SIG-M5 (cell line): ENCODE data around the gene SPTBN4.
"Not testable (repeated sequence)": the region's sequence is repeated elsewhere in the genome, so short reads cannot be mapped to it uniquely, and the experiment has no call there.

ENCODE experiments used
- DNase-seq: peaks from one replicate; lab custom pipeline; 2025; lab: John Stamatoyannopoulos, UW

Gene SPTBN4

DNA sequence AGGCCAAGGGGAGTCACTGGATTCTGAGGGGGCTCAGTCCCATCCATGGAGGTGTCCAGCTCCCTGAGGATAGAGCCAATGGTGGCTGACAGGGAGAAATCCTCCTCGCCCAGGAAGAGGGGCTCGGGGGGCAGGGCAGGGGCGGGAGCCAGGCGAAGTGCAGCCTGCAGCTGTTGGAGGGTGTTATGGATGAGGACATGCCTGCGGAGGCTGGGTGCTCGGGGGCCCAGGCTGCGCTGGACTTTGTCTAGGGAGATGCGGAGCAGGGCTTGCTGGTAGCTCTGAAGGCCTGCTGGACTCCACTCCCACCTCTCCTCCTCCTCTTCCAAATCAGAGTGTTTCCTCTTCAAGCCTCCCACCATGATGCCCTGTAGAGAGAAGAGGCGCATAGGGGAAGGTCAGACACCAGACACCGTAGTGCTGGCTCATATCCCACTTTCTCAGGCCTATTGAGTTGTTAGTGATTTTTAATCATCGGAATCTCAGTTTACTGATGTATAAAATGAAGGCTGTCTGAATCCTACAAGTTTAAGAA is 25.0 kb upstream of the SPTBN4 start:
- no peak for DNase-seq

GRCh38 chr19:40442328-40443130 is 24.3 kb upstream of the SPTBN4 start:
- no peak for DNase-seq

DNA sequence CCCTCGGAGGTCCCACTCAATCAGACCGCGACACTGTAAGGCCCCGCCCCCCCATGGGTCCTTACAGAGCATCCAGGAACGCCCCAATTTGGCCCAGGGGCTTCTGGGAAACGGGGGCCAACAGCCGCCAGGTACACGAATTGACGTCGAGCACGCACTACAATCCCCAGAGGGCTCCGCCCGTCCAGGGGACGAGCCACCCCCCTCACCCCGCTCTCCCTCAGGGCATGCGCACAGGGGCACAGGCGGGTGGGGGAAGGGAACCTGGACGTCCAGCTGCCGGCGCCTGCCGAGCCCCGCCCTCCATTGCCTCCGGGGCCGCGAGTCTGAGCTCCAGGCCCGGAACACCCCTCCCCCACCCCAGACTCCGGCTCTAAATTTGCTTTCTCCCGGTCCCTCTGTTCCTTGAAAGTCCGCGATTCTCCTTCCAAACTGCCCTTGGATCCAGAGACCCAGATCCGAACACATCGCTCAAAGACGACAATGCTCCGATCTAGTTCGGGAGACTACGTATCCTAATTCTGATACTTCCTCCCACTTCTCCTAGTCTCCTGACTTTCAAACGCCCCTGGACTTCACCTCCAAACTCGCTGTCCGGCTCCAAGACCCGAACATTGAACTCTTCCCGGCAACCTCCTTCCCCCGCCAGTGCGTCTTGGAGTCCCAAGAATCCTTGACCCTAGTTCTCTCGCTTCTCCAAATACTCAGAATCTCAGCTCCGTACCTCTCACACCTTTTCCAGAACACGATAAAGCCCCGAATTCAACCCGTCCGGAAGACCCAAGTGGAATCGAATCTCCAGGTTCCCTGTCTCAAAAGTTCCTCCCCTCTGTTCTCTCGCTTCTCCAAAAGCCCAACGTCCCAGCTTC is 23.4 kb upstream of the SPTBN4 start:
- DNase-seq = peak; percentile 89

DNA sequence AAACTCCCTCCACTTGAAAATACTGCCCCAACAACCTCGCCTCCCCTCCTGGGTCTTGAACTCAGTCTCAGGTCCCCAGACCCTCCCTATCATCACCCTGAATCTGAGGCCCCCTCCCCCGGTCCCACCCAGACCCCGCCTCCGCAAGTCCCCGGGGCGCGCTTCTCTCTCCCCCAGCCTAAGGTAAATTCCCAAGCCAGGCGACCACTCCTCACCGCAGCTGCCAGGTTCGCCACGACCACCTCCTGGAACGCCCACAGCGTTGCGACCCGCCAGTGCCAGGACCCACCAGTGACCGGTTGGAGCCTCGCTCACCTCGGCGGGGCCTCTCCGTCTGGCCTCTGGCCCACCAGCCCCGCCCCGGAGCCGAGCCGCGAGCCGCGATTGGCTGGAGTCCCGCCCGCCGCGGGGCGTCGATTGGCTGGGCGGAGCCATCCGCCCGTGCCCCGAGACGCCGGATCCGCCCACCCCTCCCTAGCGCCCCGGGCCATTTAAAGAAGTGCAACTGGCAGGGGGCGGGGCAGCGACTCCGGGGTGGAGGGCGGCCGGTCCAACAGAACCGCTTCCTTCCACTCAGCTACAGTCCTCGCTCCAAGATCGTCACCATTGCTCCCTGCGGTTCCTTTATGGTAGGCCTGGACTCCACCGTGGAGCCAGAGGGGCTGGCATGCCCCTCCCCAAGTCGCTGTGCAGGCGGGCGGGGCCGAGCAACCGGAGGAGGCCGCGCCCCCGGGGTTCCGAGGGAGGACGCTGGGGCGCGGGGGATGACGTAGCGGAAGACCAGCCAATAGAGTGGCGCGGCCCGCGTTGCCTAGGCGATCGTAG is 22.6 kb upstream of the SPTBN4 start, which contains the start of gene SERTAD3:
SERTAD3 (minus strand) TSS at position 336 of the 825 bp plus-strand sequence. CDS start 2,255 bp downstream, outside the sequence.
- peak; percentile 63 for DNase-seq

GRCh38 chr19:40444825-40445312 is 21.9 kb upstream of the SPTBN4 start:
- no peak for DNase-seq

DNA sequence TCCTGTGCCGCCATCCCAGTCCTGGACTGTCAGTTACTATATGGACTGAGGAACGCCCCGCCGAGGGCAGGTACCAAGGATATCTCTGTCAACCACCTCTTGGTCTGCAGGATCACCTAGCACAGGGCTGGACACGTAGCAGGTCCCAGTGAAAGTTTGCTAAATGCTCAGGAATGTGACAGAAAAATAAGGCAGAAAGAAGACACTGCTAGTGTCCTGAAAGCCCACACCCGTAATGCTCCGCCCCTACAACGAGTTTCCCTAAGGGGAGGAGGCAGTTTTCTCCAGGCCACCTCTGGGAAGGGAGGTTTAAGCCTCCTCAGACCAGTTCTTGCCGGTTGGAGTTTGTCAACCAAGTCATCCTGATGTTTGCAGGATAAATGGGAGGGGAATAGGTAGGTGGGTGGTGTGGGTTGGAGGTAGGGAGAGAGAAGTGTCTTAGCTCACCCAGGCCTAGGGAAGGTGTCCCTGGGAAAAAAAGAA is 21.0 kb upstream of the SPTBN4 start:
- DNase-seq = no peak

DNA sequence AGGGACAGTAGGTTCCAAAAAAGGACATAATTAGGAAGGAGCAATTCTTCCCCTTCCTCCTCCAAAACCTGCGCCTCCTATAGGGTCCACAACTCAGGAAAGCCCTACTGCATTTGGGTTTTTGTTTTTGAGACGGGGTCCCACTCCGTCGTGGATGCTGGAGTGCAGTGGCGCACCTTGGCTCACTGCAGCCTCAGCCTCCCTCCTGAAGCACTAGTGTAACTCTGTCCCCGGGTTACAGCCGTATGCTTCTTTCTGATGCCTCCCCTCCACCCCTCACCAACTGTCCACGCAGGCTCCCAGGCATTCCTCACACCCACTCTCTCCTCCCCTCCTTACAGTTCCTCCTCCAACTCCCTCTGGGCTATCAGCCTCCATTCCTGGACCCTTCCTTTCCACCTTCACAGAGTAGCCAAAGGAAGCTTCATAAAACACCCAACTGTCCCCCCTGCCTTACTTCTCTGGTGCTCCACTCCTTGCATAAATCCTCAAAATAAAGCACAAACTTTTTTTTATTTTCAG is 20.5 kb upstream of the SPTBN4 start:
- no peak for DNase-seq

GRCh38 chr19:40449506-40449905 is 17.3 kb upstream of the SPTBN4 start:
- DNase-seq = no peak

DNA sequence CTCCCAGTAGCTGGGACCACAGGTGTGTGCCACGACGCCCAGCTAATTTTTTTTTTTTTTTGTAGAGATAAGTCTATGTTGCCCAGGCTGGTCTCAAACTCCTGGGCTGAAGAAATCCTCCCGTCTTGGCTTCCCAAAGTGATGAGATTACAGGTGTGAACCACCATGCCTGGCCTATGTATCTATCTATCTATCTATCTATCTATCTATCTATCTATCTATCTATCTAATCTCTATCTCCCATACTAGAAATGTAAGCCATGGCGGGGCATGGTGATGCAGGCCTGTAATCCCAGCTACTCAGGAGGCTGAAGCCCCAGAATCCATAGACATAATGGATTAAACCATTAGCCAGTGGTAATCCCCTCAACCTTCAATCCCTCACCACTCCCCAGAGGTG is 16.1 kb upstream of the SPTBN4 start:
- no peak for DNase-seq

GRCh38 chr19:40452016-40452415 is 14.8 kb upstream of the SPTBN4 start:
- DNase-seq = no peak

- DNase-seq = no peak
These were observed 13.6 kb upstream of the SPTBN4 start for GRCh38 chr19:40453151-40453735.

GRCh38 chr19:40453943-40454342 is 12.9 kb upstream of the SPTBN4 start:
- not testable (repeated sequence) for DNase-seq

DNA sequence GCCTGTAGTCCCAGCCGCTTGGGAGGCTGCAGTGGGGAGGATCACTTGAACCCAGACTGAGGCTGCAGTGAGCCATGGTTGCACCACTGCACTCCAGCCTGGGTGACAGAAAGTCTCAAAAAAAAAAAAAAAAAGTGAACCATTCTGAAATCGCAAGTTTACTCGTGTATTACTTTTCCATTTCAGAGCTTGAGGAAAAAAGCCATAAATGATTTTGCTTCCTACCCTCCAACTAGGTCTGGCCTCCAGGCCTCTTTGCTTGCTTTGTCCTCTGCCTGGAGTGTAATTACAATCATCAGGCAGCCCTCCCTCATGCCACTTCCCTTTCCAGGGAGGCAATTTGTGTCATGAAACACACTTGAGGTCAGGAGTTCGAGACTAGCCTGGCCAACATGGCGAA is 9.8 kb upstream of the SPTBN4 start:
- DNase-seq = no peak

DNA sequence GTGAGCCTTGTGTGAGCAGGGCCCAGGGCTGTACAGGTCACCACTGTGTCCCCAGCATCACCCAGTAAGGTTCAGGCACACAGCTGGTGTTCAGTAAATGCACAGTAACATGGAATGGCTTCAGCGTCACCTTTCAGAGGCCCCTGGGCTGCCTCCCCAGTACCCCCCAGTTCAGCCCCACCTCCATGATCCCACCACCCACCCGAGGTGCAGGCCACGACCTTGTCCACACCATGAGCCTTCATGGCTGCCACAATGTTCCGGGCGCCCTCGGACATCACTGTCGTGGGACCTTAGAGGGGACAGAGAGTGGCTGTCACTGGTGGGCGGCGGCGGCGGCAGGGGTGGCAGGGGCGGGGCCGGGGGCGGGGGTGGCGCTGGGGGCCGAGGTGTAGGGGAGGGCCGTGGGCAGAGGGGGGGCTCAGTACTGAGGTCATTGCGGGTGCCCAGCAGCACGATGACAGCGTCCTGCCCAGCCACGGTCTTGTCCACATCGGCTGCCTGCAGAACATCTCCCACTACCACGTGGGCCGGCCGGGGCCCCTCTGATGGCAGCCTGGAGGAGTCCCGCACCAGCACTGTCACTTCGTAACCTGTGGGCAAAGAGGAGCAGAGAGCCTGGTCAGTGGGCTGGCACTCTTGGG is 8.7 kb upstream of the SPTBN4 start:
- no peak for DNase-seq

DNA sequence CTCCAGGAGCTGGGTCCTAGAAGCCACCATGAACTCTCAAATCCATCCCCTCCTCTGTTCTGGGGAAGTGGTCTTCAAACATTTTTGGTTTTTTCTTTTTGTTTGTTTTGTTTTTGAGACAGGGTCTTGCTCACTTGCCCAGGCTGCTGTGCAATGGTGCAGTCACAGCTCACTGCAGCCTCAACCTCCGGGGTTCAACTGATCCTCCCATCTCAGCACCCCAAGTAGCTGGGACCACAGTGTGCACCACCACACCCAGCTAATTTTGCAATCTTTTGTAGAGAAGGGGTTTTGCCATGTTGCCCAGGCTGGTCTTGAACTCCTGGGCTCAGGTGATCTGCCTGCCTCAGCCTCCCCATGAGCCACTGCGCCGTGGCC is 8.2 kb upstream of the SPTBN4 start:
- no peak for DNase-seq

- DNase-seq = no peak
These were observed 6.6 kb upstream of the SPTBN4 start for GRCh38 chr19:40460185-40460584.

GRCh38 chr19:40461669-40462221 is 5.1 kb upstream of the SPTBN4 start:
- no peak for DNase-seq

DNA sequence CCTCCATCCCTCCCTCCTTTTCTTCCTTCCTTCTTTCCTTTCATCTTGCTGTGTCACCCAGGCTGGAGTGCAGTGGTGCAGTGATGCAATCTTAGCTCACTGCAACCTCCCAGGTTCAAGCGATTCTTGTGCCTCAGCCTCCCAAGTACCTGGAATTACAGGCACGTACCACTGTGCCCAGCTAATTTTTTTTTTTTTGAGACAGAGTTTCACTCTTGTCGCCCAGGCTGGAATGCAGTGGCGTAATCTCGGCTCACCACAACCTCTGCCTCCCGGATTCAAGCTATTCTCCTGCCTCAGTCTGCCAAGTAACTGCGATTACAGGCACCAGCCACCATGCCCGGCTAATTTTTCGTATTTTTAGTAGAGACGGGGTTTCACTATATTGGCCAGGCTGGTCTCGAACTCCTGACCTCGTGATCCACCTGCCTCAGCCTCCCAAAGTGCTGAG is 3.2 kb upstream of the SPTBN4 start:
- not testable (repeated sequence) for DNase-seq

DNA sequence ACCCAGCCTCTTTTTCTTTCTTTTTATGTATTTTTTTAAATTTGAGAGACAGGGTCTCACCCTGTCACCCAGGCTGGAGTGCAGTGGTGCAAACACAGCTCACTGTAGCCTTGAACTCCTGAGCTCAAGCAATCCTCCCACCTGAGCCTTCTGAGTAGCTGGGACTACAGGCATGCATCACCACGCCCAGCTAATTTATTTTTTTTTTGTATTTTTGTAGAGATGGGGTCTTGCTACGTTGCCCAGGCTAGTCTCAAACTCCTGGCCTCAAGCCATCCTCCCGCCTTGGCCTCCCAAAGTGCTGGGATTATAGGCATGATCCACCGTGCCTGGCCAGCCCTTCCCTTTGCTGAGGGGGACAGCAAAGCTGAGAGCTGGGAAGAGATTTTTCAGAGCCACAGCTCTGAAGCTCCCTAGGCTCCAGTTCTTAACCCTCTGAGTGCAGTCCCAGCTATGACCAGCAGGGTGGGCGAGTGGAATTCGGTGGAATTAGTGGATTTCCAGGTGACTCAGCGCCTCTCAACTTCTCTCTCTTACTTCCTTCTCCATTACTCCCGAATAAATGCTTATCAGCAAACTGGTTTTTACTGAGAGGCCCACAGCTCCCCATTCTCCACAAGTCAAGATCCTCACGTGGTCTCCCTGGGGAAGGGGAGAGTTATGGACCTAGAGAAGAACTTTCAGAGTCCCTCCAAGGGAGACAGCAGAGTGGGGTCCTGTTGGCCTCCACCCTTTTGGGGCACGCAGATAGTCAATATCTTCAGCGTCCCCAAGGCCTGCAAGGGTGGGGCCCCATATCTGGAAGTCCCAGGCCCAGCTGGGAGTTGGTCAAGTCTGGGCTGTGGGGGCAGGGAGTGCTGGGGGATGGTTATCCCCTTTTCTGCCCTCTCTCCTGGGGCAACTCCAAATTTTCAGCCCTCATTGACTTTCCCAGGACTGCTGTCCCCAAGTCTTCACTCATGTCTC is 2.5 kb upstream of the SPTBN4 start:
- DNase-seq = no peak
